Activated gamma-delta T cell treated with anti-CD3 and anti-CD28 coated beads, Interleukin-2, amount 50 U/mL, for 16 hours (primary cell): ENCODE measurements around the gene CACNA1B.

Experiments
- DNase-seq: peaks from one replicate; pipeline ENCODE4 v3.0.0-alpha.2; 2020; ENCODE audit warnings: low read depth

The CACNA1B gene

DNA sequence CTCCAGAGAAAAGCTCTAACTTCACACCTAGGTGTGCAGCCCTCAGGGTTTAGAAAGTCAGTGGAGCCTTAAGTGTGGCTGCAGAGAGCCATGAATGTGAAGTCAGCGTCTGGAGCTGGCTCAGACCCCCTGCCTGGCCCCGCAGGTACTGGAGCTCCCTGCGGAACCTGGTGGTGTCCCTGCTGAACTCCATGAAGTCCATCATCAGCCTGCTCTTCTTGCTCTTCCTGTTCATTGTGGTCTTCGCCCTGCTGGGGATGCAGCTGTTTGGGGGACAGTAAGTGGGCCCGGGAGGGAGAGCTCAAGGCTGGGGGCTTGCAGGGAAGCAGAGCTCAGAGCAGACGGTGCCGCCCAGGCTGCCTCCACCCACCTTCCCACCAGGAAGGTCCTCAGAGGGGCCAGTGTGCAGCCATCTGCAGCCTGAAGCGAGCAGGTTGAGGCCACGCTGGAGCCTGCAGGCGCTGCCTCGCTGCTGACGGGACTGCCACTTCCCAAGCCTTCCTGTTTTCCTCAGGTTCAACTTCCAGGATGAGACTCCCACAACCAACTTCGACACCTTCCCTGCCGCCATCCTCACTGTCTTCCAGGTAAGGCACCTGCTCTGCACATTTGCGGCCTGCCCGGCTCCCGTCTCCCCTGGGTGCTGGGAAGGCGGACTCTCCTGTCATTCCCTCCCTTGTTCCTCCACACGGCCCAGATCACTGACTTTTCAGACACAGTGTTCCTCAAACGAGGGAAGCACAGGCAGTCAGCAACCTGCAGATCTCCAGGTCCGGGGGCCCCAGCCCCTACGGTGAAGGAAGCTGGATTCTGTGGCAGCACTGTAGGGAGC lies 108.9 kb downstream of the CACNA1B start:
- no peak for DNase-seq

- DNase-seq = no peak
Observed at GRCh38 chr9:137987244-137988030, 109.9 kb downstream of the CACNA1B start.

DNA sequence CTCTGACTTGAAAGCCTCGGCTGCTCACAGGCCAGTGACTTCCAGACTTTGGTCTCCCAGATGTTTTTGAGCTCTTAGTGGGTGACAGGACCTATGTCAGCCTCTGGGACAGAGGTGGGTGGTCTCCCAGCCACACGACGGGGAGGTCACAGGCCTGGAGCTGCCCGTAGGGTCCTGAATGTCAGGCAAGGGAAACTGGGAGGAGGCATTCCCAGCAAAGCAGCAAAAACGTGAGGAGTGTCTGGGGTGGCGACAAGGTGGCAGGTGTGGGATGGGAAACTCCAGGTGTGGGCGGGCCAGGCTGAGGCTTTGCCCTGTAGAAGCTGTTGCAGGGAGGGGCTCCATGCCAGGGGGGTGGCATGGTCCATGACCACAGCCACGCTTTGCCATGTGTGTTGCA lies 110.5 kb downstream of the CACNA1B start:
- DNase-seq = no peak

GRCh38 chr9:137988701-137989100 lies 111.1 kb downstream of the CACNA1B start:
- no peak for DNase-seq

DNA sequence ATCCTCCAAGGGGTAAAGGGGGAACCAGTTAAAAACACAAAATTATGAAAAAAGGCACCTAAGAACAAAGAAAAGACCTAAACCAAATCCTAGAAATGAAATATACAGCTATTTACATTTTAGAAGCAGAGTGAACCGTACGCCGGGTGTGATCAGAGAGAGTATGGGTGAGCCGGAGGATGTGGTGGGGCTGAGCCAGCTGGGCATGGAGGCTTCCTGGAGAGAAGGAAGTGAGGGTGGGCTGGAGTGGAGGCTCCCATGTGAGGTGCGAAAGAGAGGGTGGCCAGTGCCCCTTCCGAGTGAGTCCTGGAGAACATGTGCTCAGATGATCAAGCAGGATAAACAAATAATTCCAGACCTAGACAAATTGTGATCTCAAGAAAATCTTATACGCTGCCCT lies 111.6 kb downstream of the CACNA1B start:
- no peak for DNase-seq

DNA sequence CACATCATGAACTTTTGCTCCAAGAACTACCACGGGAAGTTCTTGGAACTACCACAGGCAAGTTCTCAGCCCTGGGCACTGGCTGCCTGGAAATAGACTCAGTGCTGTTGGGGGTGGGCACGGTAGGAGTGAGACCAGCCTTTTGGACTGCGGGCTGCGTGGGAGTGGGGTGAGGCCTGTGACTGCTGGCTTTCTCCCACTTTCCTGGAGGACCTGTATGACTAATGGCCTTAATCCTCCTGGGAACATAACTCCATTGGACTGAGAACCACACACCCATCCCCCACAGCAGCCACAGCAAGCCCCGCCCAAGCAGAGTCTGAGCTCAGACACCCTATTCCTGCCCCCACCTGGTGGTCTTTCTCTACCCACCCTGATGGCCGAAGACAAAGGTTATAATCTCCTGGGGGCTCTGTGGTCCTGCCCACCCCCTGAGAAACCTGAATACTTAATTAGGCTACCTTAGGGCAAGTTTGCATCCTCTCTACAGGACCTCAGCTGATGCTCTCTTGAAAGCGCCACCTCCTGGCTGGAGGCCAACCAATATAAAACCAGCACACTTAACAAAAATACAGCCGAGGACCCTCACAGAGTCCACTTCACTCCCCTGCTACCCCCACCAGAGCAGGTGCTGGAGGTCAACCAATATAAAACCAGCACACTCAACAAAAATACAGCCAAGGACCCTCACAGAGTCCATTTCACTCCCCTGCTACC lies 112.6 kb downstream of the CACNA1B start:
- no peak for DNase-seq

DNA sequence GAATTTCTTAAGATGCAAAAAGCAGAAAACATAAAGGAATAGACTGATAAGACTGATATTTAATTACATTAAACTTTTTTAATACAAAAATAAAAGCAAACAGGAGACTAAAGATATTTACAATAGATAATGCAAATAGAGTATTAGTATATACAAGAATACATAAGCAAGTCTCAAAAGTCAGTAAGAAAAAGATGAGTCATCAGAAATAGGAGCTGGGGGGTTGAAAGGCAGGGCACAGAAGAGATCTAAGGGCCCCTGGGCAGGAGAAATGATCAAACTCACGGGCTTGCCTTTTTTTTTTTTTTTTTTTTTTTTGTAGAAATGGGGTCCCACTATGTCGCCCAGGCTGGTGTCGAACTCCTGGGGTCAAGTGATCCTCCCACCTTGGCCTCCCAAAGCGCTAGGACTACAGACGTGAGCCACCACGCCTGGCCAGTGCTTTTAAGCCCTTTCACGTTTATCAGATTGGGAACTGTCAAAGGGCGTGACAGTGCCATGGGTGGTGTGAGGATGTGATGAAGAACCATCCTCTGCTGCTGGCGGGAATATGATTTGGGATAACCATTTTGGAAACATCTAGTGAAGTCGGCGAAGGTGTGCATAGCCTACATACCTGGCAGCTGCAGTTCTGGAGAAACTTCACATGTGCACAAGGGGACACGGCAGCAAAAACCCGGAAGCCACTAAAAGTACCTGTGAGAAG lies 126.1 kb downstream of the CACNA1B start:
- no peak for DNase-seq

DNA sequence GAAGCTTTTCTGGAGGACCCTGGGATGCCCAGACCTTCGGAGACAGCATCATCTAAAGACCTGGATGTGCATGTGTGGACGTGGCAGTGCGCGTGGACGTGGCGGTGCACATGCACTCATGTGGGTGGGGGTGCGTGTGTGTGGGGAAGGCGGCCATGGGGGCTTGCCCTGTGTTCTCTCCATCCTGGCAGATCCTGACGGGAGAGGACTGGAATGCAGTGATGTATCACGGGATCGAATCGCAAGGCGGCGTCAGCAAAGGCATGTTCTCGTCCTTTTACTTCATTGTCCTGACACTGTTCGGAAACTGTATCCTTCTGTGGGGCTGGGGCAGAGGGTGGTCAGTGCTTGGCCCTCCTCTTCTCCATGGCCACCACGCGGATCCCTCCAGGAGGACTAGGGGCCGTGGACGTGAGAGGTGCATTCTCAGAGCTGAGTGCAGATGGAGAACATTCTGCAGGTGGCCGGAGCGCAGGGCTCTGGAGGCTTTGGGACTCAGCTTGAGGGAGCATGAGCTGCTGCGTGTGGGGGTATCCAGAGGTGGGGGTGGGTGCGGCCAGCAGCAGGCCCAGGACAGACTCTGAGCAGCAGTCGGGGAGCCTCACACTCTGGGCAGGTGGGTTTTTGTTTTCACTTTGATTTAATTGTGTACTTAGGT lies 129.1 kb downstream of the CACNA1B start:
- DNase-seq = no peak

DNA sequence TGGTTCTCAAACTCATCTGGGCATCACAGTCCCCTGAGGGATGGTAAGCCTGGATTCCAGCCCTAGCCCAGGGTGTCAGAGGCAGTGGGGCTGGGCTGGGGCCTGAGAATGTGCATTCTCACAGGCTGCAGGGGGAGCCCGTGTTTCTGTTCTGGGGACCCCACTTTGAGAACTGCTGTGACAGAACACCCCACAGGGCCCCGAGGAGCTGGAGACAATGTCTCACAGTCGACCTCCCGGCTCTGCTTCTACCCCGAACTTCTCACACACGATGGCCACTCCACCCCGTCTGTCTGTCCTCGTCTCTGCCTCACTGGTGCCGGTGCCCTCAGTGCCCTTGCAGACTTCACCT lies 130.0 kb downstream of the CACNA1B start:
- no peak for DNase-seq

- no peak for DNase-seq
Observed at GRCh38 chr9:138007918-138008841, 130.6 kb downstream of the CACNA1B start.

GRCh38 chr9:138009016-138009802 lies 131.6 kb downstream of the CACNA1B start:
- no peak for DNase-seq

DNA sequence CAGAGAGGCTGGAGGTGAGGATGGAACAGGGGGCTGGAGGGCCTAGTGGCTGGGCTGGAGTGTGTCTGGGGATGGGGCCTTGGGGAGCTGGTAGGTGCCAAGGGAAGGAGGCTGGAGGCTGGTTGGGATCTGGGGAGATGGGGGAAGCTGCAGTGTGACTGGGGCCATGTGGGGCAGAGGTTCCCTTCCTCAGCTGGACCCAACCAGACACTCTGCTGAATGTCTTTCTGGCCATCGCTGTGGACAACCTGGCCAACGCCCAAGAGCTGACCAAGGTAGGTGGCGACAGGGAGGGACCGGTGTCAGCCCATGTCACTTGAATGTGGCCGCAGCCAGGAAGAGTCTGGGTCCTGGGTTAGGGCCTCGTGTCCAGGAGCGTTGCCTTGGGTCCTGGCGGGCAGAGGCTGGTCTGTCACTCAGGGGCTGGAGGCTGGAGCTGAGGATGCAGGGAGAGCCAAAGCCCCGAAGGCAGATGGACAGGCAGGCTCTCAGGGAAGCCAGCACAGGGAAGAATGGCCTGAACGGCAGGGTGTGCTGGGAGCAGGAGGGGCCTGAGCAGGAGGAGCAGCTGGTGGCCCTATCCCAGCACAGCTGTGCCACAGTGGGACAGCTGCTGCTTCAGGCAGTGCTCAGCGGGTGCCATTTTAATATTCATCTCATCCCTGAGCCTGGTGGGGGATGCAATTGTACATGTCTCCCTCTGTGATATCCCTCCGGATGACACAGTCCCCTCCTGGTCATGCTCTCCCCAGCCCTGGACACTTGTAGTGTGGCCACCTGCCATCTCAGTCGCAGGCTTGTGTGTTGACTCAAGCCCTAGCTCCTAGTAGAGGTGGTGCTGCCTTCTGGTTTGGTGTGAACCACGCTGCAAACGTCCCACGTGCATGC lies 132.5 kb downstream of the CACNA1B start:
- DNase-seq = no peak

DNA sequence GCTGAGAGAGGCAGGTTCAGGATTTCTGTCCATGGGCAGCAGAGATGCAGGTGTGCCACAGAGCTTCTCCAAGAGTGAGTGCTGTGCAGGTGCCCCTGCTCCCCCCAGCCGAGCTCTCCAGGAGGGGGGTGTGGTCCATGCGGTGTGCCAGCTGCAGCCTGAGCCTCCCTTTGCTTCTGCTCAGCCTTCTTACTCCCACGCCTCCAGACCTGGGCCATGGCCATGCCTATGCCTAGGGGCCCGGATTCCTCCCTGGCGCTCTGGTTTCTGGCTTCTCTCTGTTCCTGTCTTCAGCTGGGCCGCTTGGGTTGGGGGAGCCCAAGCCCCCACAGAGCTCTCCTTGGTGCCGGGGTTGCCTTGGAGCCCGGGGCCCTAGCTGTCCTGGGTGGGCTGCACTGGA lies 133.3 kb downstream of the CACNA1B start:
- no peak for DNase-seq

DNA sequence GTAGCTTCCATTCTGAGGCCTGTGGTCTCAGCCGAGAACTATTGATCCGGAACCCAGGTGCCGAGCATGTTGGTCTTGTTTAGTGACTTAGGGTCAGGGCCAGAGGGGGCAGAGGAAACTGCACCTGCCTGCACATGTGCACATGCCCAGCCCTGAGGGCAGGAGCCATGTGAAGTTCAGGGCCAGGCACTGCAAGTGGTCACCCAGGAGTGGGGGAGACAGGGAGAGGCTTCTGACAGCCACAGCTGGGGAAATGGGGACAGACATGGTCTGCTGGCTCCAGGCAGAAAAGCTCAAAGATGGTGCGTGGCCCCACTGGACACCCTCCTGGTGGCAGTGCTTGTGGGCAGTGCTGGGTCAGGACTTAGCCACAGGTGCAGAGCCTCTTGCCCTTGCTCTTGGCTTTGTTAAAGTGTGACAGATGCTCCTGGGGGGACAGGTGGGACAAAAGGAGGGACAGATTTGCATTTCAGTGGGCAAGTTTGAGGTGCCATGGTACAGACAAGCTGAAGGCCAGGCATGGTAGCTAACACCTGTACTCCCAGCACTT lies 134.4 kb downstream of the CACNA1B start:
- no peak for DNase-seq

GRCh38 chr9:138013273-138013672 lies 135.7 kb downstream of the CACNA1B start:
- DNase-seq = no peak

GRCh38 chr9:138013836-138014562 lies 136.4 kb downstream of the CACNA1B start:
- DNase-seq = no peak

GRCh38 chr9:138014563-138014945 lies 137.0 kb downstream of the CACNA1B start:
- no peak for DNase-seq
